PC-9 (cell line): ENCODE data around the gene GNL1. TPM values are rescaled to one million over a fixed set of nuclear protein-coding genes. Genes with fewer than 3 reads are reported as not detected.

Experiments
- BruUV-seq: library from RNA; stranded (reverse); fragments of 400-500 nt; replicated peaks from 2 replicates; lab custom pipeline; 2021; lab: Mats Ljungman, UMichigan
- CTCF ChIA-PET: fragments of 300-600 bp; sonication (Branson Sonifier 250); formaldehyde crosslinking; loops from one replicate; lab custom pipeline; 2022; ENCODE audit warnings: antibody characterized with exemption; lab: Charles Lee
- POLR2A ChIA-PET: fragments of 300-600 bp; sonication (Branson Sonifier 250); formaldehyde crosslinking; loops from one replicate; lab custom pipeline; 2022; ENCODE audit warnings: antibody characterized with exemption; ENCODE audit not compliant: unreplicated experiment; lab: Charles Lee
- DNase-seq, 2 experiments: peaks; one replicate each; pipeline versions ENCODE4 v3.0.0 to v3.0.0-alpha.2; 2015 to 2022; ENCODE audit warnings: mixed read lengths in 1 of 2
- H2AFZ ChIP-seq: fragments of 200-600 bp; sonication (generic); 2 replicates; pipeline ENCODE4 v1.8.1; 2017; ENCODE audit warnings: antibody characterized with exemption
- H3F3A ChIP-seq: fragments of 200-600 bp; sonication (generic); 2 replicates; pipeline ENCODE4 v1.8.1; 2017; ENCODE audit warnings: antibody characterized with exemption, mild to moderate bottlenecking, low read depth; ENCODE audit not compliant: insufficient read depth
- H3K27ac ChIP-seq: fragments of 200-600 bp; sonication (generic); 2 replicates; pipeline ENCODE4 v1.6.1; 2016; ENCODE audit warnings: mixed run types
- H3K27me3 ChIP-seq: fragments of 200-600 bp; sonication (generic); 2 replicates; pipeline ENCODE4 v1.6.1; 2016; ENCODE audit warnings: low read depth, mixed run types; ENCODE audit not compliant: insufficient read depth
- H3K36me3 ChIP-seq: fragments of 200-600 bp; sonication (generic); 2 replicates; pipeline ENCODE4 v1.6.1; 2016; ENCODE audit warnings: low read depth, mixed run types
- H3K4me1 ChIP-seq: fragments of 200-600 bp; sonication (generic); replicated peaks from 2 replicates; pipeline ENCODE4 v1.6.1; 2016; ENCODE audit warnings: mixed run types; ENCODE audit not compliant: insufficient read depth
- H3K4me2 ChIP-seq: fragments of 200-600 bp; sonication (generic); 2 replicates; pipeline ENCODE4 v1.6.1; 2017; ENCODE audit warnings: mixed run types
- H3K4me3 ChIP-seq: fragments of 200-600 bp; sonication (generic); 2 replicates; pipeline ENCODE4 v1.6.1; 2016; ENCODE audit warnings: mixed run types
- H3K79me2 ChIP-seq: fragments of 200-600 bp; sonication (generic); 2 replicates; pipeline ENCODE4 v1.6.1; 2017; ENCODE audit warnings: low read depth, mixed run types
- H3K9me2 ChIP-seq: fragments of 200-600 bp; sonication (generic); 2 replicates; pipeline ENCODE4 v1.8.1; 2017; ENCODE audit warnings: mild to moderate bottlenecking; ENCODE audit not compliant: insufficient read depth
- H3K9me3 ChIP-seq: fragments of 200-600 bp; sonication (generic); 2 replicates; pipeline ENCODE4 v1.8.1; 2016; ENCODE audit warnings: low read depth; ENCODE audit not compliant: insufficient read depth
- H4K20me1 ChIP-seq: fragments of 200-600 bp; sonication (generic); 2 replicates; pipeline ENCODE4 v1.8.1; 2017; ENCODE audit not compliant: insufficient read depth
- CTCF ChIP-seq: fragments of 200-600 bp; sonication (generic); conservative IDR thresholded peaks from 2 replicates; pipeline ENCODE4 v1.6.1; 2017; ENCODE audit warnings: mixed run types, antibody characterized with exemption, mild to moderate bottlenecking, moderate library complexity
- EZH2 ChIP-seq: fragments of 200-600 bp; sonication (generic); IDR thresholded peaks from 2 replicates; pipeline ENCODE4 v1.8.0; 2017; ENCODE audit warnings: antibody characterized with exemption, low read depth
- intact Hi-C: fragments of 100-400 bp; cut with micrococcal nuclease; formaldehyde crosslinking; loops from one replicate; pipeline ENCODE4 v1.10.0; 2022; ENCODE audit not compliant: unreplicated experiment
- total RNA-seq: library from RNA; stranded (reverse); gene quantifications from 2 replicates; pipeline ENCODE4 v1.2.3, GENCODE V29; 2021

Gene GNL1
- total RNA-seq, 1 experiment from 2014 or later: 114 TPM

- ChIA-PET POLR2A (interaction anchor here (0.7 kb wide), 1 partner anchor 50 kb away, joined by 6 read pairs; no protein-coding TSS in a partner anchor), CTCF (interaction anchor here (0.5 to 1.5 kb wide), 11 partner anchors 12 to 828 kb away, joined by 3 to 13 read pairs (median 4); partner anchors contain the start of gene MDC1)
- Histone ChIP-seq H2AFZ (no peak overlapping the region), H3K27me3 (no peaks in the 10 kb centered on the region), H3K36me3 (0 out of 2 replicates have a peak, but pooled peaks cover 6% of the 10 kb centered on the region), H3K79me2 (no peaks in the 10 kb centered on the region), H4K20me1 (no peaks in the 10 kb centered on the region), H3K9me3 (no peaks in the 10 kb centered on the region), H3F3A (peaks cover 9% of the 10 kb centered on the region), H3K4me3 (no peak overlapping the region), H3K4me2 (no peak overlapping the region), H3K9me2 (no peaks in the 10 kb centered on the region), H3K4me1 (peaks cover 6% of the 10 kb centered on the region; the same call in 1 of the 2 replicates), H3K27ac (no peak overlapping the region)
- DNase-seq: peak in 1 of 2 experiments; percentile 54
- intact Hi-C loops: loop anchor here (1.0 to 5.0 kb wide), 4 partner anchors 61 to 543 kb away; no protein-coding TSS in a partner anchor
- peak; percentile 88 for TF ChIP-seq CTCF
- no peak for TF ChIP-seq EZH2
- no TSS peak for BruUV-seq
Measured at GRCh38 chr6:30544666-30545272, 11.5 kb downstream of the GNL1 start.

- TF ChIP-seq CTCF: no peak
- TF ChIP-seq EZH2: no peak
- Histone ChIP-seq H3K27me3 (no peaks in the 10 kb centered on the region), H3K4me2 (no peak overlapping the region), H3K36me3 (0 out of 2 replicates have a peak, but pooled peaks cover 6% of the 10 kb centered on the region), H2AFZ (no peak overlapping the region), H3K9me2 (no peaks in the 10 kb centered on the region), H3F3A (peaks cover 9% of the 10 kb centered on the region), H3K4me3 (no peak overlapping the region), H3K27ac (no peak overlapping the region), H3K79me2 (no peaks in the 10 kb centered on the region), H3K4me1 (peaks cover 6% of the 10 kb centered on the region; the same call in 1 of the 2 replicates), H3K9me3 (no peaks in the 10 kb centered on the region), H4K20me1 (no peaks in the 10 kb centered on the region)
- ChIA-PET POLR2A (no interaction called here), CTCF (interaction anchor here (1.5 kb wide), 1 partner anchor 62 kb away, joined by 13 read pairs; no protein-coding TSS in a partner anchor)
- intact Hi-C loops: loop anchor here (1.0 to 5.0 kb wide), 4 partner anchors 61 to 543 kb away; no protein-coding TSS in a partner anchor
- no TSS peak for BruUV-seq
- DNase-seq: no peak
Measured at GRCh38 chr6:30543821-30544220, 12.5 kb downstream of the GNL1 start.

- no TSS peak for BruUV-seq
- Histone ChIP-seq H3K9me3 (no peaks in the 10 kb centered on the region), H3K4me2 (no peak overlapping the region), H3K9me2 (no peaks in the 10 kb centered on the region), H3K4me3 (no peak overlapping the region), H3K27me3 (no peaks in the 10 kb centered on the region), H3K36me3 (0 out of 2 replicates have a peak, but pooled peaks cover 6% of the 10 kb centered on the region), H3K79me2 (no peaks in the 10 kb centered on the region), H3K4me1 (peaks cover 6% of the 10 kb centered on the region; the same call in 1 of the 2 replicates), H3K27ac (no peak overlapping the region), H3F3A (peaks cover 9% of the 10 kb centered on the region), H4K20me1 (no peaks in the 10 kb centered on the region), H2AFZ (no peak overlapping the region)
- intact Hi-C loops: loop anchor here (5.0 kb wide), 3 partner anchors 186 to 544 kb away; no protein-coding TSS in a partner anchor
- CTCF ChIA-PET: no interaction called here
- POLR2A ChIA-PET: no interaction called here
- no peak for TF ChIP-seq EZH2
- TF ChIP-seq CTCF: peak; percentile 19; the same call in 1 of the 2 replicates
- no peak for DNase-seq
Measured at GRCh38 chr6:30542915-30543314, 13.4 kb downstream of the GNL1 start.
